Ovary (tissue), 3 donors: ENCODE results near the gene PLPP1.

Experiments used
- EP300 ChIP-seq: sonication (generic); formaldehyde crosslinking; IDR thresholded peaks from one replicate; pipeline ENCODE4 v1.6.1; 2017; ENCODE audit warnings: antibody characterized with exemption
- POLR2A ChIP-seq: fragments of 450-650 bp; IDR thresholded peaks from one replicate; pipeline ENCODE4 v1.6.1; 2017; ENCODE audit warnings: antibody characterized with exemption, mild to moderate bottlenecking, moderate library complexity
- TF ChIP-seq, protein P1 (sequence below), 3 donors: fragments of 450-650 bp in 2 of 3; fragments of 200-600 bp in 1 of 3; IDR thresholded peaks; one replicate each; pipeline versions ENCODE4 v1.5.1 to v1.8.0; 2016 to 2022; ENCODE audit warnings: antibody characterized with exemption in 3 of 3, mild to moderate bottlenecking in 1 of 3
- donor health status: DM: no; HTN: no; CAD: no.

DNA sequence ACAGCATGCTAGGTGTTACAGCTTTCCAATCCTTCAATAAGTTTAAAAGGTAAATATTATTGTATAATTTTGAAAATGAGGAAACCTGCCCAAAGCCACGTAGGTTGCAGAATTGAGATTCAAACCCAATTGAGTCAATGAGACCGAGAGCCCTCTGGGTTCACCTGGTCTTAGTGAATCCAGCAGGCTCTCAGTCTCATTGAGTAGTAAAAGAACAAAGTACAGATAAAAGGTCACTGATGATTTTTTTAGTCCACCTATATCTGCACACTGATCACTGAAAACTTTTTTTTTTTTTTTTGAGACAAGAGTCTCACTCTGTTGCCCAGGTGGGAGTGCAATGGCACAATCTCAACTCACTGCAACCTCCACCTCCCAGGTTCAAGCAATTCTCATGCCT lies 27.2 kb downstream of the PLPP1 start:
- TF ChIP-seq EP300 (no peak), POLR2A (no peak)
- TF ChIP-seq, protein P1, sequence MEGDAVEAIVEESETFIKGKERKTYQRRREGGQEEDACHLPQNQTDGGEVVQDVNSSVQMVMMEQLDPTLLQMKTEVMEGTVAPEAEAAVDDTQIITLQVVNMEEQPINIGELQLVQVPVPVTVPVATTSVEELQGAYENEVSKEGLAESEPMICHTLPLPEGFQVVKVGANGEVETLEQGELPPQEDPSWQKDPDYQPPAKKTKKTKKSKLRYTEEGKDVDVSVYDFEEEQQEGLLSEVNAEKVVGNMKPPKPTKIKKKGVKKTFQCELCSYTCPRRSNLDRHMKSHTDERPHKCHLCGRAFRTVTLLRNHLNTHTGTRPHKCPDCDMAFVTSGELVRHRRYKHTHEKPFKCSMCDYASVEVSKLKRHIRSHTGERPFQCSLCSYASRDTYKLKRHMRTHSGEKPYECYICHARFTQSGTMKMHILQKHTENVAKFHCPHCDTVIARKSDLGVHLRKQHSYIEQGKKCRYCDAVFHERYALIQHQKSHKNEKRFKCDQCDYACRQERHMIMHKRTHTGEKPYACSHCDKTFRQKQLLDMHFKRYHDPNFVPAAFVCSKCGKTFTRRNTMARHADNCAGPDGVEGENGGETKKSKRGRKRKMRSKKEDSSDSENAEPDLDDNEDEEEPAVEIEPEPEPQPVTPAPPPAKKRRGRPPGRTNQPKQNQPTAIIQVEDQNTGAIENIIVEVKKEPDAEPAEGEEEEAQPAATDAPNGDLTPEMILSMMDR (IDR thresholded peaks at IDR 0.05): no peak
